HepG2 (cell line): ENCODE data around the gene PHF19. TPM values are rescaled to one million over a fixed set of nuclear protein-coding genes. Genes with fewer than 3 reads are reported as not detected.

Source experiments
- AHDC1 ChIP-seq: sonication (generic); formaldehyde crosslinking; IDR thresholded peaks from 2 replicates; pipeline ENCODE4 v1.5.1; 2020; ENCODE audit warnings: mild to moderate bottlenecking, missing genetic modification reagents, borderline replicate concordance
- ARNT2 ChIP-seq: sonication (generic); formaldehyde crosslinking; IDR thresholded peaks from 2 replicates; pipeline ENCODE4 v1.8.0; 2022; ENCODE audit warnings: mild to moderate bottlenecking, low read depth, missing genetic modification reagents, moderate library complexity
- ERF ChIP-seq: IDR thresholded peaks from 2 replicates; pipeline ENCODE4 v1.6.1; 2018; ENCODE audit warnings: missing biosample characterization, missing genetic modification reagents
- FOXO4 ChIP-seq: sonication (generic); formaldehyde crosslinking; conservative IDR thresholded peaks from 2 replicates; pipeline ENCODE4 v1.8.1; 2023; ENCODE audit warnings: missing genetic modification reagents
- HNRNPLL ChIP-seq: fragments of 200-400 bp; formaldehyde crosslinking; IDR thresholded peaks from 2 replicates; pipeline ENCODE4 v1.6.1; 2017; ENCODE audit warnings: mild to moderate bottlenecking, low read depth, low read length; ENCODE audit not compliant: poor library complexity, severe bottlenecking
- HOXA9 ChIP-seq: sonication (generic); formaldehyde crosslinking; IDR thresholded peaks from 2 replicates; pipeline ENCODE4 v1.8.1; 2022; ENCODE audit warnings: missing genetic modification reagents, mild to moderate bottlenecking, moderate library complexity, borderline replicate concordance
- KLF13 ChIP-seq: sonication (generic); formaldehyde crosslinking; IDR thresholded peaks from 2 replicates; pipeline ENCODE4 v1.4.0; 2020; ENCODE audit warnings: mild to moderate bottlenecking, missing genetic modification reagents
- MTF2 ChIP-seq: sonication (generic); formaldehyde crosslinking; IDR thresholded peaks from 2 replicates; pipeline ENCODE4 v1.5.0; 2020; ENCODE audit warnings: missing genetic modification reagents, borderline replicate concordance
- NCOR1 ChIP-seq: fragments of 200-600 bp; sonication (generic); IDR thresholded peaks from 2 replicates; pipeline ENCODE4 v1.7.0; 2017; ENCODE audit warnings: antibody characterized with exemption, low read length, borderline replicate concordance
- NFYB ChIP-seq: sonication (generic); formaldehyde crosslinking; IDR thresholded peaks from 2 replicates; pipeline ENCODE4 v1.4.0; 2020; ENCODE audit warnings: missing genetic modification reagents
- PAF1 ChIP-seq: IDR thresholded peaks from 2 replicates; pipeline ENCODE4 v1.6.1; 2016; ENCODE audit warnings: missing genetic modification reagents, missing compliant biosample characterization
- PCBP1 ChIP-seq: fragments of 200-400 bp; formaldehyde crosslinking; IDR thresholded peaks from 2 replicates; pipeline ENCODE4 v1.6.1; 2017; ENCODE audit warnings: mild to moderate bottlenecking, low read depth, low read length, borderline replicate concordance
- TGIF2 ChIP-seq: IDR thresholded peaks from 2 replicates; pipeline ENCODE4 v1.6.1; 2016; ENCODE audit warnings: control low read depth, missing compliant biosample characterization
- TMF1 ChIP-seq: sonication (generic); formaldehyde crosslinking; IDR thresholded peaks from 2 replicates; pipeline ENCODE4 v1.8.1; 2022; ENCODE audit warnings: low read depth, missing genetic modification reagents
- ZBTB42 ChIP-seq: sonication (generic); formaldehyde crosslinking; IDR thresholded peaks from 2 replicates; pipeline ENCODE4 v1.5.0; 2020; ENCODE audit warnings: mild to moderate bottlenecking, missing genetic modification reagents
- ZFP36 ChIP-seq: fragments of 150-350 bp; IDR thresholded peaks from 2 replicates; pipeline ENCODE4 v1.6.1; 2018; ENCODE audit warnings: borderline replicate concordance, low read length, low read depth; ENCODE audit not compliant: partially characterized antibody
- ZFP90 ChIP-seq: sonication (generic); formaldehyde crosslinking; IDR thresholded peaks from 2 replicates; pipeline ENCODE4 v1.8.0; 2022; ENCODE audit warnings: missing genetic modification reagents, mild to moderate bottlenecking, inconsistent platforms, borderline replicate concordance
- ZKSCAN5 ChIP-seq: sonication (generic); formaldehyde crosslinking; IDR thresholded peaks from 2 replicates; pipeline ENCODE4 v1.5.1; 2020; ENCODE audit warnings: mild to moderate bottlenecking, missing genetic modification reagents
- ZNF180 ChIP-seq: sonication (generic); formaldehyde crosslinking; IDR thresholded peaks from 2 replicates; pipeline ENCODE4 v1.4.0; 2020; ENCODE audit warnings: low read depth, missing genetic modification reagents, borderline replicate concordance
- ZNF343 ChIP-seq: sonication (generic); formaldehyde crosslinking; IDR thresholded peaks from 2 replicates; pipeline ENCODE4 v1.4.0; 2020; ENCODE audit warnings: mild to moderate bottlenecking, missing genetic modification reagents
- ZNF644 ChIP-seq: IDR thresholded peaks from 2 replicates; pipeline ENCODE4 v1.6.1; 2016; ENCODE audit warnings: low read depth
- ZNF749 ChIP-seq: sonication (generic); formaldehyde crosslinking; IDR thresholded peaks from 2 replicates; pipeline ENCODE4 v1.8.0; 2022; ENCODE audit warnings: mild to moderate bottlenecking, missing genetic modification reagents, moderate library complexity, borderline replicate concordance
- polyA plus RNA-seq, 8 experiments: library from polyadenylated mRNA; depleted of rRNA in 3 of 8; stranded (reverse) in 7 of 8; unstranded in 1 of 8; fragments of >200 nt; fragmentation: Illumina TruSeq in 4 of 8; extraction: Trizol in 4 of 8; gene quantifications; 2 replicates each; pipeline versions ENCODE4 v1.2.1 to v1.2.3, GENCODE V29; 2011 to 2016; ENCODE audit warnings: low read depth in 4 of 8, missing spikeins in 1 of 8, mixed read lengths in 1 of 8; ENCODE audit not compliant: insufficient read depth in 1 of 8
- total RNA-seq, 5 experiments: library from RNA; depleted of rRNA; stranded (reverse); fragments of >200 nt; fragmentation: Illumina TruSeq; extraction: Trizol; gene quantifications; 2 replicates each; pipeline ENCODE4 v1.2.3, GENCODE V29; 2016; ENCODE audit warnings: low read depth in 1 of 5
- TF ChIP-seq, protein P1 (sequence below): IDR thresholded peaks from 2 replicates; pipeline ENCODE4 v1.6.1; 2012; ENCODE audit warnings: inconsistent platforms

Gene PHF19
- total and polyA plus RNA-seq, 2 of the 13 experiments (the other 11 are each of a cell fraction or from before 2014, with no cell fraction given), result 29.7 to 41.3 TPM

GRCh38 chr9:120877276-120878034, 467 bp upstream of the PHF19 start (continued):
- TF ChIP-seq ZBTB42 (no peak), PAF1 (CRISPR knock-in tag) (no peak), KLF13 (CRISPR knock-in tag) (0 out of 2 replicates have a peak, but pooled peaks have one; percentile 63), ZNF343 (CRISPR knock-in tag) (0 out of 2 replicates have a peak, but pooled peaks have one; percentile 60), NFYB (CRISPR knock-in tag) (peak; percentile 24; the same call in 1 of the 2 replicates), ZFP90 (CRISPR knock-in tag) (0 out of 2 replicates have a peak, but pooled peaks have one; percentile 42), AHDC1 (CRISPR knock-in tag) (no peak), ERF (CRISPR knock-in tag) (0 out of 2 replicates have a peak, but pooled peaks have one; percentile 27), HNRNPLL (peak; percentile 96), ZKSCAN5 (CRISPR knock-in tag) (0 out of 2 replicates have a peak, but pooled peaks have one; percentile 36), ZNF749 (CRISPR knock-in tag) (no peak), PCBP1 (no peak), ZFP36 (no peak), NCOR1 (no peak), ZNF180 (CRISPR knock-in tag) (no peak), HOXA9 (no peak), ARNT2 (CRISPR knock-in tag) (no peak), ZNF644 (no peak), TMF1 (peak; percentile 65; the same call in 1 of the 2 replicates), TGIF2 (peak; percentile 24; the same call in 1 of the 2 replicates), FOXO4 (0 out of 2 replicates have a peak, but pooled peaks have one; percentile 82), MTF2 (CRISPR knock-in tag) (0 out of 2 replicates have a peak, but pooled peaks have one; percentile 60)
- TF ChIP-seq, protein P1, sequence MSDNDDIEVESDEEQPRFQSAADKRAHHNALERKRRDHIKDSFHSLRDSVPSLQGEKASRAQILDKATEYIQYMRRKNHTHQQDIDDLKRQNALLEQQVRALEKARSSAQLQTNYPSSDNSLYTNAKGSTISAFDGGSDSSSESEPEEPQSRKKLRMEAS, result peak; percentile 81
